HepG2 (cell line): Measurements from ENCODE around the gene TCTA. TPM values are rescaled to one million over a fixed set of nuclear protein-coding genes. Genes with fewer than 3 reads are reported as not detected.

Source experiments
- DPF2 ChIP-seq: sonication (generic); formaldehyde crosslinking; IDR thresholded peaks from 2 replicates; pipeline ENCODE4 v1.4.0; 2020; ENCODE audit warnings: mild to moderate bottlenecking, low read depth, missing genetic modification reagents, borderline replicate concordance
- KIAA2018 ChIP-seq: sonication (generic); formaldehyde crosslinking; IDR thresholded peaks from 2 replicates; pipeline ENCODE4 v1.5.0; 2020; ENCODE audit warnings: mild to moderate bottlenecking, missing genetic modification reagents, borderline replicate concordance
- STAT6 ChIP-seq: sonication (generic); formaldehyde crosslinking; IDR thresholded peaks from 2 replicates; pipeline ENCODE4 v1.4.0; 2020; ENCODE audit warnings: missing genetic modification reagents, mild to moderate bottlenecking, borderline replicate concordance
- ZMYM2 ChIP-seq: sonication (generic); formaldehyde crosslinking; IDR thresholded peaks from 2 replicates; pipeline ENCODE4 v1.8.0; 2022; ENCODE audit warnings: mild to moderate bottlenecking, missing genetic modification reagents
- ZNF318 ChIP-seq: sonication (generic); formaldehyde crosslinking; IDR thresholded peaks from 2 replicates; pipeline ENCODE4 v1.4.0; 2020; ENCODE audit warnings: mild to moderate bottlenecking, missing genetic modification reagents
- ZNF513 ChIP-seq: sonication (generic); formaldehyde crosslinking; conservative IDR thresholded peaks from 2 replicates; pipeline ENCODE4 v1.5.0; 2020; ENCODE audit warnings: missing genetic modification reagents
- ZNF546 ChIP-seq: sonication (generic); formaldehyde crosslinking; conservative IDR thresholded peaks from 2 replicates; pipeline ENCODE4 v1.8.1; 2023; ENCODE audit warnings: mild to moderate bottlenecking, missing genetic modification reagents
- polyA plus RNA-seq, 8 experiments: library from polyadenylated mRNA; depleted of rRNA in 3 of 8; stranded (reverse) in 7 of 8; unstranded in 1 of 8; fragments of >200 nt; fragmentation: Illumina TruSeq in 4 of 8; extraction: Trizol in 4 of 8; gene quantifications; 2 replicates each; pipeline versions ENCODE4 v1.2.1 to v1.2.3, GENCODE V29; 2011 to 2016; ENCODE audit warnings: low read depth in 4 of 8, missing spikeins in 1 of 8, mixed read lengths in 1 of 8; ENCODE audit not compliant: insufficient read depth in 1 of 8
- total RNA-seq, 5 experiments: library from RNA; depleted of rRNA; stranded (reverse); fragments of >200 nt; fragmentation: Illumina TruSeq; extraction: Trizol; gene quantifications; 2 replicates each; pipeline ENCODE4 v1.2.3, GENCODE V29; 2016; ENCODE audit warnings: low read depth in 1 of 5

Gene TCTA
- total and polyA plus RNA-seq, 2 of the 13 experiments (the other 11 are each of a cell fraction or from before 2014, with no cell fraction given) = 8.3 to 13.2 TPM

- TF ChIP-seq KIAA2018 (CRISPR knock-in tag) = no peak
- no peak for TF ChIP-seq STAT6
- no peak for TF ChIP-seq ZNF546 (CRISPR knock-in tag)
- TF ChIP-seq ZMYM2 (CRISPR knock-in tag) = no peak
- TF ChIP-seq DPF2 (CRISPR knock-in tag) = no peak
- peak; percentile 77 for TF ChIP-seq ZNF318 (CRISPR knock-in tag)
- no peak for TF ChIP-seq ZNF513 (CRISPR knock-in tag)
These were observed 9.7 kb downstream of the TCTA start (continued) for GRCh38 chr3:49421890-49422378.
